ENCODE measurements around the gene AGAP5.

GRCh38 chr10:73650537-73651331, 47.2 kb downstream of the AGAP5 start:
- TF ChIP-seq POLR2AphosphoS5 (IDR thresholded peaks at IDR 0.05; ENCODE audit: low read depth, low read length): no peak
- no peak for TF ChIP-seq POLR2A (IDR thresholded peaks at IDR 0.05; ENCODE audit: low read depth, low read length)

All from GM12892 (cell line).